SK-N-SH treated with all-trans-retinoic acid at 6 μM for 48 hours (cell line): ENCODE results near the gene TCN1.

Experiments used
- CREB5 ChIP-seq: fragments of 250-450 bp; sonication (Bioruptor Pico); IDR thresholded peaks from 2 replicates; pipeline ENCODE4 v1.5.1; 2020; ENCODE audit warnings: low read depth, mild to moderate bottlenecking, moderate library complexity
- CSDC2 ChIP-seq: fragments of 250-450 bp; sonication (Bioruptor Pico); IDR thresholded peaks from 2 replicates; pipeline ENCODE4 v1.5.0; 2020; ENCODE audit warnings: mild to moderate bottlenecking, moderate library complexity
- CSRNP3 ChIP-seq: fragments of 250-450 bp; sonication (Bioruptor Pico); IDR thresholded peaks from 2 replicates; pipeline ENCODE4 v1.5.1; 2021; ENCODE audit warnings: mild to moderate bottlenecking, moderate library complexity
- ESRRG ChIP-seq: fragments of 250-450 bp; sonication (Bioruptor Pico); IDR thresholded peaks from 2 replicates; pipeline ENCODE4 v1.6.1; 2021; ENCODE audit warnings: mild to moderate bottlenecking
- OSR1 ChIP-seq: fragments of 250-450 bp; sonication (Bioruptor Pico); IDR thresholded peaks from 2 replicates; pipeline ENCODE4 v1.8.0; 2022; ENCODE audit warnings: moderate library complexity, mild to moderate bottlenecking, inconsistent platforms
- PATZ1 ChIP-seq: fragments of 250-450 bp; sonication (Bioruptor Pico); IDR thresholded peaks from 2 replicates; pipeline ENCODE4 v1.8.0; 2020; ENCODE audit warnings: mild to moderate bottlenecking, moderate library complexity, borderline replicate concordance
- POU6F1 ChIP-seq: fragments of 250-450 bp; sonication (Bioruptor Pico); IDR thresholded peaks from 2 replicates; pipeline ENCODE4 v1.8.0; 2021; ENCODE audit warnings: low read depth, mild to moderate bottlenecking, moderate library complexity, borderline replicate concordance
- RARB ChIP-seq: fragments of 250-450 bp; sonication (Bioruptor Pico); IDR thresholded peaks from 2 replicates; pipeline ENCODE4 v1.8.0; 2021; ENCODE audit warnings: mild to moderate bottlenecking, moderate library complexity
- SNAI2 ChIP-seq: fragments of 250-450 bp; sonication (Bioruptor Pico); IDR thresholded peaks from 2 replicates; pipeline ENCODE4 v1.5.0; 2020; ENCODE audit warnings: mild to moderate bottlenecking, moderate library complexity
- ZFP3 ChIP-seq: fragments of 250-450 bp; sonication (Bioruptor Pico); IDR thresholded peaks from 2 replicates; pipeline ENCODE4 v1.5.0; 2020; ENCODE audit warnings: mild to moderate bottlenecking, moderate library complexity
- ZFP30 ChIP-seq: fragments of 450-650 bp; formaldehyde crosslinking; IDR thresholded peaks from 2 replicates; pipeline ENCODE4 v1.5.0; 2022; ENCODE audit warnings: mild to moderate bottlenecking, moderate library complexity
- ZNF70 ChIP-seq: fragments of 450-650 bp; formaldehyde crosslinking; IDR thresholded peaks from 2 replicates; pipeline ENCODE4 v1.5.0; 2020; ENCODE audit warnings: mild to moderate bottlenecking, moderate library complexity

DNA sequence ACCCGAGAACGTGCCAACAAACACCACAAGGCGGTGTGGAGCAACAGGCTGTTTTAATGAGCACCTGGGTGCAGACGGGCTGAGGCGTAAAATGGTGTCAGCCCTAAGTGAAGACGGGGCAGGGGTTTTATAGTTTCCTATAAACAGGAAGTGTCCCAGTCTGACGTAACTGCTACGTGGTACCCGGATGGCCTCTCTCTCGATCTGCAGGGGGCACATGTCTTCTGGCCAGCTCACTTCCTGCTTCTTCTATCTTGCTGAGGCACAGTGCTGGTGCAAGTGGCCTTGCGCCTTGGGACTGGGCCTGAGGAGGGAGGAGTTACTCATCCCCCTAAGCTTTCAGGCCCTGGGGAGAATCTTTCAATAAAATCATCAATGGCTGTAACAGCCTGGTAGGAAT lies 33.2 kb upstream of the TCN1 start:
- TF ChIP-seq CSDC2 (CRISPR knock-in tag) (no peak), RARB (CRISPR knock-in tag) (no peak), ZFP30 (CRISPR knock-in tag) (no peak), CREB5 (CRISPR knock-in tag) (no peak), ZFP3 (CRISPR knock-in tag) (no peak), SNAI2 (CRISPR knock-in tag) (no peak), CSRNP3 (no peak), PATZ1 (no peak), ZNF70 (CRISPR knock-in tag) (no peak), OSR1 (CRISPR knock-in tag) (no peak), ESRRG (CRISPR knock-in tag) (no peak), POU6F1 (CRISPR knock-in tag) (no peak)
